Kasumi-1 (cell line): Measurements from ENCODE around the gene ACAP1.
A peak's percentile ranks its signal among the peaks of the same experiment; 100 is the strongest.

Experiments used
- DNase-seq, 2 experiments: peaks; one replicate each; lab custom pipeline; 2025; lab: John Stamatoyannopoulos, UW

ACAP1 gene, protein sequence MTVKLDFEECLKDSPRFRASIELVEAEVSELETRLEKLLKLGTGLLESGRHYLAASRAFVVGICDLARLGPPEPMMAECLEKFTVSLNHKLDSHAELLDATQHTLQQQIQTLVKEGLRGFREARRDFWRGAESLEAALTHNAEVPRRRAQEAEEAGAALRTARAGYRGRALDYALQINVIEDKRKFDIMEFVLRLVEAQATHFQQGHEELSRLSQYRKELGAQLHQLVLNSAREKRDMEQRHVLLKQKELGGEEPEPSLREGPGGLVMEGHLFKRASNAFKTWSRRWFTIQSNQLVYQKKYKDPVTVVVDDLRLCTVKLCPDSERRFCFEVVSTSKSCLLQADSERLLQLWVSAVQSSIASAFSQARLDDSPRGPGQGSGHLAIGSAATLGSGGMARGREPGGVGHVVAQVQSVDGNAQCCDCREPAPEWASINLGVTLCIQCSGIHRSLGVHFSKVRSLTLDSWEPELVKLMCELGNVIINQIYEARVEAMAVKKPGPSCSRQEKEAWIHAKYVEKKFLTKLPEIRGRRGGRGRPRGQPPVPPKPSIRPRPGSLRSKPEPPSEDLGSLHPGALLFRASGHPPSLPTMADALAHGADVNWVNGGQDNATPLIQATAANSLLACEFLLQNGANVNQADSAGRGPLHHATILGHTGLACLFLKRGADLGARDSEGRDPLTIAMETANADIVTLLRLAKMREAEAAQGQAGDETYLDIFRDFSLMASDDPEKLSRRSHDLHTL

DNA sequence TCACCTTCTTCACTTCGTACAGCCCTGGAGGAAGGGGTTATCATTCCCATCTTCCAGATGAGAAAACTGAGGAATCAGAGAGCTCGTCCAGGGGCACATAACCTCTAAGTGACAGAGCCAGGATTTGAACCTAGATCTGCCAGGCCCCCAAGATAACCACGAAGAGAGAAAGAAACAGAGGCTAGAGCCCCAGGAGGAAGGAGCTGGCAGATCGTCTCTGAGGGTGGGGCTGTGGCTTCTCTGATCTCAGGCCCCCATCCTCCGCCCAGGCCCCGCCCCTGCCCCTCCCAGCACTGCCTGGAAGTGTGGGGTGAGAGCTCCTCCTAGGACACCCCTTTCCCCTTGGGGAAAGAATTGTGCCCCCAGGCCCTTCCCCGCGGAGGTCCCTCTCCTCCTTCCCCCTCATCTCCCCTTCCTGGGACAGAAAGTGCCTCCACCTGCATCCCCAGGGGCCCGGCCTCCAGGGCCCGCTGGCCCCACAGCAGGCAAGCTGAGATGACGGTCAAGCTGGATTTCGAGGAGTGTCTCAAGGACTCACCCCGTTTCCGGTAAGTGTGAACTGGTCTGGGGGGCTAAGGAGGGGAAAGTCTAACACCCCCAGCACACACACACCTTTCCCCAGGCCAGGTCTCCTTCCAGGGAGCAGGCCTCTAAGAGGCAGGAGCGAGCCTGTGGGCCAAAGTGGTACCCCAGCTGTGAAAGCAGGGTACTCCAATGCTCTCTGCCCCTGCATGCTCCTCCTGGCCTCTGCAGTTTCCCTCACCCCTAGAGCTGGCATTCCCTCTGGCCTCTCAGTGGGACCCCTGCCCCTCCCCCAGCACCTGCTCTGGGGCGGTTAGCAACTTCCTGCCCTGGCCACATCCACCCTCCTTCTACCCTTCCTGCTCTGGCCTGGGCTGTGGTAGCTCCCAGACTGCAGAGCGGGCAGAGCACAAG, at the start of gene ACAP1:
Gene ACAP1 (plus strand): TSS at position 290 of the 936 bp plus-strand sequence. CDS start 206 bp downstream, at position 496.
- DNase-seq, result peak; percentile 16 to 23

DNA sequence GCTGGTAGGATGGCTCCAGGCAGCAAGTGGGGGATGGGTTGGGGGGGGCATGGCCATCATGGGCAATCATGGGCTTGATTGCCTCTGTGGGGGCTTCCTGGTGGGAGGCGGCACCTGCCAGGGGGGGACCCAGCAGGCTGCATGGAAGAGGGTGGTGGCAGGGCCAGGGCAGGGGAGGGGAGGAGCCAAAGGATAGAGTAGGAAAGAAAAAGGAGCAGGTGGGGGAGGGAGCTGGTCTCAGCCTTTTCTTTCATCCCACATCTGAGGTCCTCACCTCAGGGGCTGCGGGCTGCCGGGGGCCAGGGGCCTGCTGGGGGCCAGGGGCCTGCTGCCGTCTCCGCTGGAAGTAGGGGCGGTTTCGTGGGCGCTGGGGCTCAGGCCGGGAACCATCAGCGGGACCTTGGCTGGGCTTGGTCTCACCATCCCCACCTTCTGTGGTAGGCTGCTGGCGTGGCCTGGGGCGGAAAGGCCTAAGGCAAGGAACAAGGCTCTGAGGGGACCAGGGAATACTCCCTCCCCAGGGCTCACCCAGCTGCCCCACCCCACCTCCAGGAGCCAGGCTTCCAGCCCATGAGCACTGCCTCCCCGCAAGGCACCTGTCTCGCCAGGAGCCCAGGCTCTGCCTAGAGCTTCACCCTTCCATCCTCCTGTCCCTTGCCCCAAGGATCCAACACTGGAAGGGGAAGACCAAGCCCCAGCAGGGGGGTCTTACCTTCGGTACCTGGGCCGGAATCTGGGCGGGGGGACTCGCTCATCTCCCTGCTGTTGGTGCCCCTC, 46.9 kb upstream of the ACAP1 start:
- no peak for DNase-seq

DNA sequence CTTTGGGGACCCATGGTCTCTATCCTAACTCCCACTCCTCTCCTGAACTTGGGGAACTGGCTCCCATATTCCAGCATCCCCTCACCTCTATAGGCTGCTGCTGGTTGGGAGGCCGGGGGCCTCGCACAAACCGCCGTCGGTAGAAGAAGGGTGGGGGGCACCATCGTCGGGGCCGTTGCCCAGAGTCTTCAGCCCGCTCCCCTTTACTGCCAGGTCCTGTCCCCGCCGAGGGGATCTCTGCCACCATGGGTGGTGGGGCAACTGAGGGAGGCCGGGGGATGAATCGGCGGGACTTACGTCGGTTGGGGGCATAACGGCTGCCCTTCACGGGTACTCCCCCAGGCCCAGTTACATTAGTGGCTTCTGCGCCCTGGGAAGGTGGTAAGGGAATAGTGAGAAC, 46.2 kb upstream of the ACAP1 start:
- no peak for DNase-seq

DNA sequence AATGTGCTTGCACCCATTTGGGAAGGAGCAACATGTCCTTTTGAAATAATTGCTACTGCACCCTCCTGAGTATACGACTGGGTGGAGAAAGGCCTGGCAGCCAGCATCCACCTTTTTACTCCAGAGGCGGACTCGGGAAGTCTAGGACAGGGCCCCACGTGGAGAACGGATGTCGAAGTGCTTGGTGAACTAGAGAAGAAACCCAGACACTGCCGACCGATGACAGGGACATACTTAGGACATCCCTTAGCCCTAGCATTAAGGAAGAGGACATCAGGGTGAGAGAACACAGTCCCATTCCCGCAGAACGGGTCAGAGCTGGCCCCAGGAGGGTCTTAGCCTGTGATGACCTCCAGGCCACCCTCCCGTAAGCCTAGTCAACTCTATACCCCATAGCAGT, 45.6 kb upstream of the ACAP1 start:
- DNase-seq, result no peak

DNA sequence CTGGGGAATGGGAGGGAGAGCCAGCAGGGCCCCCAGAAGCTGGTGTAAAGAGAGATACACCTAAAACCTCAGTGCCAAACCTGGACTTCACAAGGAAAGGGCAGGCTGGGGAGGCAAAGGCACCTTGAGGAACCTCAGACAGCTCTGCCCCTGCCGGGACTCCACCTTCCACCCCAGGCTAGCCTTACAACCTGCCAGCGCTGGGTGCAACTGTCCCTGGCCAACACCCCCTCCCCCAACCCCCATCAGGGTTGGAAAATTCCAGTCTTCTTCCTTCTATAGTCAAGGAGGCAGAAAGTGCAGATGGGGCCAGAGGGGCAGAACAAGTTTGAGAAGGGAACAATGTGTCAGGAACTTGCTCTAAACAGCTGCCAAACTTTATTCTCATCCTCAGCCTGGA, 44.1 kb upstream of the ACAP1 start:
- no peak for DNase-seq

DNA sequence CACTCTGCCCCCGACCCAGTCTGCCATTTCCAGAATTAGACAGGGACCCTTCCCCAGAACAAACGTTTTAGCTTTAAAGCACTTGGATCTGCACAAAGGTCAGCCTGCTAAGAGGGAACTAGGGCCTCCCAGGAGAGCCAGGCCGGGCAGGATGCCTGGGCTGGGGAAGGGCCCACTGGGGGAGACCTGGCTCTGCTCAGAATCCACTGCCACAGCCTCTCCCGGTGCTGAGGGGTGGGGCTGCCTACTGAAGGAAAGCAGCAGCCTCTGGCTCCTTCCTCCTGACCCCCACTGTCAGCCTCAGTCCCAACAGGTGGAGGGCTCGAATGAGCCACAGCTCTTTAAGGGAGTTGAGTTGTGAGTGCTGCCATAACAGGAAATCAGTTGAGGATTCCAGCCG, 43.6 kb upstream of the ACAP1 start:
- DNase-seq, result no peak

DNA sequence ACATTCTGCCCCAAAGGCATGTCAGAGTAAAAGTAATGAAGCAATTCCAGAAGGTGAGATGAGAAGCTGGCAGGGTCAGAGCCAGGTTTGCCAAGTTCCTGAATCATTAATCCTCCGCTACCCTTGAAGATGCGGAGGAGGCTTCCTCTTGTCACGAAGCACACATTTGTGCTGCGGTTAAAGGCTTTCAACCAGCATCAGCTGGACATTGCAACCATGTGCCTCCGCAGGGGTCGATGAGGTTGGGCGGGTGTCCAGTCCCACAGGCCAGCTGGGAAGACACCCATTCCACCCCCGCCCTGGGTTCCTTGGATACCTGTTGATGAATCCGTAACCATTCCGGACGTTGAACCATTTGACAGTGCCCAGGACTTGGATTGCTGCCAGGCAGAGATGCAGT, 43.2 kb upstream of the ACAP1 start:
- DNase-seq, result no peak

DNA sequence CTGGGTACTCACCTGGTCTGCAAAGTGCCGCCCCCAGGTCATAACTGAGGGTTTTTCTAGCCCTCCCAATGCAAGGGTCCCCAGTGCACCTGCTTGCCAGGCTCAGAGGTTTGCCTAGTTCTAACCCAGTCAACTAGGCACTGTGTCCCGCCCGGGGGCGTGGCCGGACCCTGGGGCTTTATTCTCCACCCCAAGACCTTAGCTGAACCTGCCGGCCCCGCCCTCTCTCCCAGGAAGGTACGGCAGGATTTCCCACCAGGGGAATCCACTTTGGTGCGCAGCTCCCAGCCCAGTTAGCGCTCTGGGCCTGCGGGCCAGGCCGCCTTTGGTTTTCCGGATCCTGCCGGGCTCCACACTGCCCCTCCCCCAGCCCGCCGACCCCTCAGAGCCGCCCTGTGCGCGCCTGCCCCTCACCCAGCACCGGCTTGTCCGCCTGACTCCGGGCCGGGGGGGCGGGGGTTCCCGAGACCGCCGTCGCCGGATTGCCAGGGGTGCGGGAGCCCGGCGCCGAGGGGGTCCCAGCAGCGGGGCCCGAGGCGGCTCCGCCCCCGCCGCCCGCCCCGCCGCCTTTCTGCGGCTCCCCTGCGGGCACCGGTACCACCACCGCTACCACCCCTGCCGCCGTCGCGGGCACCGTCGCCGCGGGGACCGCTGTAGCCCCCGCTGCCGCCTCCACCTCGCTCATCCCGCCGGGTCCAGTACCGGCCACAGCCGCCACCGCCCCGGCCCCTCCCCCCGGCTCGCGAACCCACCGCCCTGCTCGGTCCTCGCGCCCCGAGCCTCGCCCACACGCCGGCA, 42.3 kb upstream of the ACAP1 start:
- no peak for DNase-seq

DNA sequence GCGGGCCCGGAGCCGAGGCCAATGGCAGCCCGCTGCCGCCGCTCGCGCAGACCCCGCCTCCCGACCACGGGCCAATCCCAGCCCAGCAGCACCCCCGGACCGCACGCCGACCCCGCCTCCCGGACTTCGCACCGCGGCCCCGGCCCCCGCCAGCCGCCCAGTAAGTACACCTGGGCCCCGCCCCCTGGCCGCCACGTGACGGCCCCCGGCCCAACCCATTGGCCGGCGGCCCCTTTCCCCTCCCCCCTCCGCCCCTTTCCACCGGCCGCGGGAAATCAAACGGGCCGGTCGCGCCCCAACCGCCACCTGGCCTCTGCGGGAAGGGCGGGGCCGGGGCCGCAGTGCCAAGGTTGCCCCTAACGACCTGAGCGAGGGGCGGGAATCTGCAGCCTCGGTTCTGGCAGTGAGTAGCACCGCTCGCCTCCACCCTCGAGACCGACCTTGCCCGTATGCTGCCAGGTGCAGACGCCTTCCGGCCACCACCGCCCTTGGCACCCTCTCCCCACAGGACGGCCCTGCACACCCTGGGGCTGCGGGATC, 41.6 kb upstream of the ACAP1 start, which contains the start of gene YBX2:
Gene YBX2 (minus strand): TSS at position 26 of the 540 bp plus-strand sequence. CDS start 139 bp downstream, outside the sequence.
- no peak for DNase-seq

DNA sequence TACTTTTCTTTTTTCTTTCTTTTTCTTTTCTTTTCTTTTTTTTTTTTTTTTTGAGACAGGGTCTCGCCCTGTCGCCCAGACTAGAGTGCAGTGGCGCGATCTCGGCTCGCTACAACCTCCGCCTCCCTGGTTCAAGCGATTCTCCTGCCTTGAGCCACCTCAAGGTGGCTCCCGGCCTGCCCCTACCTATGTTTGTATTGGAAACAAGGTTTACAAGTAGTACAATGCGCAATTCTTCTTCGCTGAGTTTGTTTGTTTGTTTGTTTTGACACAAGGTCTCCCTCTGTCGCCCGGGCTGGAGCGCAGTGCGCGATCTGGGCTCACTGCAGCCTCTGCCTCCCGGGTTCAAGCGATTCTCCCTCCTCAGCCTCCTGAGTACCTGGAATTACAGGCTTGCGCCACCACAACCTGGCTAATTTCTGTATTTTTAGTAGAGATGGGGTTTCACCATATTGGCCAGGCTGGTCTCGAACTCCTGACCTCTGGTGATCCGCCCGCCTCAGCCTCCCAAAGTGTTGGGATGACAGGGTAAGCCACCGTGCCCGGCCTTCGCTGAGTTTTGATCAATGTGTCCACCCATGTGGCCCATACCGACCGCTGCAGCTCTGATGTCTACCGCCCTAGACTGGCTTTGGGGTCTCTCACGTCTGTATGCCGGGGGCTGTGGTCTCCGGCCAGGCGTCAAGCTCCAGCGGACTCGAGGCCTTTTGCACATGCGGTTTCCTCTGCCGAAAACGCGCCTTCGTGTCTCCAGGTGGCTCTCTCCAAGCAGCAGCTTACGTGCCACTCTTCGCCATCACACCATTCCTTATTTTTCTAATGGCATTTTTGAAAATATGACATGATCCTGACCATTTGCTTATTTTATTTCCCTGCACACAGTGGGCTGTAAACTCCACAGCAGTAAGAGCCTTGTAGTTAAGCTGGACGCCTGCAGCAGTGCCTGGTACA, 40.8 kb upstream of the ACAP1 start:
- DNase-seq, result no peak

DNA sequence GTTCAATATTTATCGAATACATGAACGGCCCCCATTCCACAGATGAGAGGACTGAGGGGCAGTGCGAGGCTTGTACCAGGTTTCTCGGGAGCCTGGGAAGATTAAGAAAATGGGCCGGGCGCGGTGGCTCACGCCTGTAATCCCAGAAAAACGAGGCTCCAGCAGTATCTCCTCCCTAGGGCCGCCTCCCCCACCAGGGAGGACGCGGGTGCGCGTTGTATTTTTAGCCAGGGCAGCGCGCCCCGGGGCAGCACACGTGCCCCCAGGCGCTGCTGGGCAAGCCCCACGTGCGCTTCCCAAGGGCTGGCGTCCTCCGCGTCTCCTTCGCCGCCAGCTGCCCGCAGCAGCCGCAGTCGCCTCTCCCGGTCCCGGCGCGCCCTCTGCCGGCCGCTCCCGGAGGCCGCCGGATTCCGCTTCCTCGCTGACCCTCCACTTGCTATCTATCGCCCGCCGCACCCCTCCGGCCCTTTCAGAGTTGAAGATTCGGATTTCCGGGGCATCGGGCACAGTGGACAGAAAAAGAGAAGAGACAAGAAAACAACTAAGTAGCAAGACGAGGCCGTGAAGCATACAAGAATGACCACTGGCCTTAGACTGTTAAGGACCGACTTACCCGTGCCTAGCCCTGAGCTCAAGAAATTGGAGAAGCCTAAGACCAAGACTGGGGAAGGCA, 40.0 kb upstream of the ACAP1 start:
- DNase-seq, result peak; percentile 16 to 23

DNA sequence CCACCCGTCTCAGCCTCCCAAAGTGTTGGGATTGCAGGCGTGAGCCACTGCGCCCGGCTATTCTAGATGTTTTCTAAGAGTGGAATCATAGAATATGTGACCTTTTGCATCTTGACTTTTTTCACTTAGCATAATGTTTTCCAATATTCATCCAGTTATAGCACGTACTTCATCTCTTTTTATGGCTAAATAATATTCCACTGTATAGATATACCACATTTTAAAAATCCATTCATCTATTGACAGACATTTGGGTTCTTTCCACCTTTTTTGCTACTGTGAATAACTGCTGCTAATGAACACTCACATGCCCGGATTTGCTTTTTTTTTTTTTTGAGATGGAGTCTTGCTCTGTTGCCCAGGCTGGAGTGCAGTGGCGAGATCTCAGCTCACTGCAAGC, 32.1 kb upstream of the ACAP1 start:
- DNase-seq, result no peak

DNA sequence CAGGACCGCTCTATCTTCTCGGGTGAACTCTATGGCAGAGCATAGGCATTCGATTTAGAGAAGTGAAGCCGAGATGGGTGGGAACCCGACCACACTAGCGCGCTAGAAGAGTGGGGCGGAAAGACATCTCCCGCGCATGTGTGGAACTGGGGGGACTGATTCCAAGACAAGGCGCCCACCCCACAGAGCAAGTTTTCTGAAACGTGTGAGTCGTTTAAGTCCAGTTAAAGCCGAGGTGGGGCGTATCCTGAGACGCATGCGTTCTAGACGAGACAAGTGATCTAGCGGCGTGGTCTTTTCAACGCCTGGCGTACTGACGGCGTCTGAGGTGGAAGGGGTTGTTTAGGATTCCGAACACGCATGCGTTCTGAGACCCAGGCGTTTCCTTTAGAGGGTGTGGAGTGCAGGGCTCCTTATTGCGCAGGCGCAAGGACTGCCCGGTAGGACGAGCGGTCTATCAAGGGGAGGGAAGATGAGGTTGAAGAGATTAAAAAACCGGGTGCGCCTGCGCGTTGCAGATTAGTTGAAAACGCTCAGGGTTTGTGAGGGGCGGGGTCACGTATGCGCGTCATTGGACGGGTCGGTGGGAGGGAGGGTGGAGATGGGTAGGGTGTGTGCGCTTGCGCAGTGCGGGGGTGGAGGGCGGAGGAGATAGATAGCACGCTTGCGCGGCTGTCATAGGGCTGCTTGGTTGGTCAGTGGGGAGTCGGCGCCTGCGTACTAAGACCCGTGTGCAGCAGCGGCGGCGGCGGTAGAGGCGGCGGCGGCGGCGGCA, 29.2 kb upstream of the ACAP1 start, which contains the start of gene EIF5A:
Gene EIF5A (plus strand): TSS at position 718 of the 775 bp plus-strand sequence. CDS start 2,008 bp downstream, outside the sequence.
- peak; percentile 93 to 94 for DNase-seq

DNA sequence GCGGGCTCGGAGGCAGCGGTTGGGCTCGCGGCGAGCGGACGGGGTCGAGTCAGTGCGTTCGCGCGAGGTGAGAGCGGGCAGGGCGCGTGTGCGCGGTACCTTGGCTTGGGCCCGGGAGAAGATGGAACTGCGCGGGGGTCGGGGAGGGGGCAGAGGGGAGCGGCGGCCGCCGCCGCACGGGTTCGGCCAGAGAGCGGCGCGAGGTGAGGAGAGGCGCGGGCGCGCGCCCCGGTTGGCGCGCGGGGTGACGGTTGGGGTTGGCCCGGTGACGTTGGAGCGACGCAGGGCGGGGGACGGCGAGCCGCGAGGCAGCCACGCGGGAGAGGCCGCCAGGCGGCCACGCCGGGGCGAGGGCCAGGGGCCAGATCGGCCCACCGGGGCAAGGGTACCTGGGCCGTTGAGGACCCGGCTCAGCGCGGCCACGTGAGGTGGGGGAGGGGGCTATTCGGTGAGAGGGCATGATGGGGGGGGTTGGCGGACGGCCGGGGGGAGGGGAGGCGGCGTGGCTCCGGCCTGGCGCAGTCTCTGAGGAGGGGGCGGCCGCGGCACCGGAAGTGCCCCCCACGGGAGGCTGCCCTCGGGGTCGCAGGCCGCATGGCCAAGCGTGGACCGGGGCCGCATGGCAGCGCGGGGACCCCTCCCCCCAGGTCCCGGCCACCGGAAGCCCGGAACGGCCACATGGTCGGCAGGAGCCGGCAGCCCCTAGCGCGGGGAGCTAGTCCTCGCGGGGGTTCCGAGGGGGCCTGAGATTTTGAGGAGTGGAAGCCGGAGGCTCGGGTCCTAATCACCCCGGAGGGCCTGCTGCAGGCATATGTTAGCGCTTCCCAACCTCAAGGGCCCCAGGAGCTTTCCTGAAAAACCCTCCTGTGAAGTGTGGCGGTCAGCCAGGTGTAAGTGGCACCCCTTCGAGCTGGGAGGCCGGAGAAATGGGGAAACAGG, 28.4 kb upstream of the ACAP1 start:
- DNase-seq, result no peak

DNA sequence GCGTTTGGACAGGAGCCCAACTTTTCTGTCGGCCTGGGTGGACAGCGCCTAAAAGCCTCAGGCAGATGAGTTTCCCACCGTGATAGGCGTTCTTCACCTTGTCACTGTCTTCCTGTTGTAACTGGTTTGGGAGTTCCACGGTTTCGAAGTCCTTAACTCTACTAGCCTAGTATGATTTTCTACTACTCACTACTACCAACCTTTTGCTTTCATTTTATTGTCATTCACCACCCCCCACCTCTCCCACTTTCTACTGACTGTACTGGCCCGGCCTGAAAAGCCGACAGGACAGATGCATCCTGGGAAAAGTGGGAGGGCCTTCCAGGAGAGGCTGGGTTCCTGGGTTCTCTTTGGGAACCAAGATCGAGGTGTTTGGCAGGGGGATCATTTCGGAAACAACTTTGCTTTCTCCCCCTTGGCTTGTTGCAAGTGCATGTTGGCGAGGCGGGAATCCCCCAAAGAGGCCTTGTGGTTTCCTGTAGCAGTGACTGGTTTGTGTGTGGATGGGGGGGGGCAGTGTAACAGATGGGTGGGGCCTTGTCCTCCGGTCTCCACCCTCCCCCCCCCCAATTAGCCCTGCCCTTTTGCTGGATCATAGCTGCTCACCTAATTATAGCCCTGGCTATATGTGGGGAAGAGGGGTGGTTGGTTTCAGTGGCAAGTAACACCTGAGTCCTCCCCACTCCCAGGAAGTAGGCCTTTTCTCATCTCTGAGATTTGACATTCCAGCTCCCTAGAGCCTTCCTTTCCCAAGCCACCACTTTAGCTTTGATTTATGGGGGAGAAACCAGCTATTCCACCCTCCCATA, 27.5 kb upstream of the ACAP1 start:
- DNase-seq, result peak; percentile 44 to 49
